GM19324 (cell line): Measurements from ENCODE around the gene ALDH1L1.

Source experiments
- ATAC-seq: cut with Tn5 transposase; IDR thresholded peaks from one replicate; pipeline ENCODE4 v1.9.1; 2021; ENCODE audit warnings: mild to moderate bottlenecking, moderate library complexity; ENCODE audit not compliant: unreplicated experiment, low FRiP score

The ALDH1L1 gene

DNA sequence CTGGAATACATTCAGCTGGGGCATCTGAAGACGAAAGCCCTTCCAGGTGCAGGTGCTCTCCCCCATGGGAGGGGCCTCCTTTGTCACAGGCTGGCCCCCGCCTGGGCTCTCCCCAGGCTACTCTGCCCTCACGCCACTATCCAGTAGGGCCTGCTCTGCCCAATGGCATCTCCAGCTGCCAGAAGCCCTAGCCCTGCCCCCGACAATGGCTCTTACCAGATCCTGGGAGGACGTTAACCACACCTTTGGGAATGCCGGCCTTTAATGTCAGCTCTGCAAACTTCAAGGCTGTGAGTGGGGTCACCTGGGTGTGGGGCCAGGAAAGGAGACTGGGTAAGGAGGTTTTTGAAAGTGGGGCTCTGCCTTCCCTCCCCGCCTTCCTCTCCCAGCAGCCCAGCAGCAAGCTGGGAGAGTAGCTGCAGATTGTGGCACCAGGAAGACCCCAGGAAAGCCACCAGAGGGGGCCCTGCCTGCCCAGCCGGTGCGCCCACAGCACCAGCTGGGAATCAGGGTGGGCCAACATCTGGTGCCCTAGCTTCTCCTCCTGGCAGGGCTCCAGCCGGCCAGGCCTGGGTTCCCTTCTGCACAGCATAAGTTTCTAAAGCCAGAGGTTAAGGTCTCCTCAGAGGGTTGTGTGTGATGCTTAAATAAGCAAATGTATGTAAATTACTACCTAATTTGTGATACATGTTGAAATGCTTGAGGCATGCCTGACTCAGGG, 56.1 kb downstream of the ALDH1L1 start:
- no peak for ATAC-seq

DNA sequence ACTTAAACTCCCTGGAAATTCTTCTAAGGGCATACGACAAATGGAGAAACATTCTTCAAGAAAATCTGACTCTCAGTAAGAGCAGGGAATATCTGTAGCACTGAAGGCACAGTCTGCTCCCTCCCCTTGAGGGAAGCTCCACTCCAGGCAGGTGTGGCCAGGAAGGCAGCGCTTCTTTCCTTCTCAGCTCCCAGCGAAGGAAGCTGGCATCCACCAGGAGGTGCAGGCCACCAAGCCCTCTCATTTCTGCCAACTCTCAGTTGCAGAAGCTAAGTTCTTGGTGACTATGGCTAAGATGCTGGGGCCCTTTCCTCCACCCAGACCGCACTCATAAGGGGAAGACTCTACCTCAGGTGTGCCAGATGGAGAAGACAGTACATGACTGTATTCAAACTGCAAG, 58.8 kb downstream of the ALDH1L1 start:
- ATAC-seq, result no peak

DNA sequence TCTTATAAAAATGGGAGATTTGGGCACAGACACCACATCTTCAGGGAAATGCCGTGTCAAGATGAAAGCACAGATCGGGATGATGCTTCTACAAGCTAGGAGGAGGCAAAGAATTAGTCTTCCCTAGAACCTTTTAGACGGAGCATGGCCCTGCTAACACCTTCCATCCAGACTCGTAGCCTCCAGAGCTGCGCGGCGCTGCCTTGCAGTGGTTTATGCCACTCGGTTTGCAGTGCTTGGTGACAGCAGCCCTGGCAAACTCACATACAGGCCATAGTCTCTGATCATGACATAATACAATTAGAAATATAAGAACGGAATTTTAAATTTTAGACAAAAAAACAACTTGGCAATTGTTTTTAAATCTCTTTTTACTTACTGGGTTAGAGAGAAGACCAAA, 59.3 kb downstream of the ALDH1L1 start:
- no peak for ATAC-seq

DNA sequence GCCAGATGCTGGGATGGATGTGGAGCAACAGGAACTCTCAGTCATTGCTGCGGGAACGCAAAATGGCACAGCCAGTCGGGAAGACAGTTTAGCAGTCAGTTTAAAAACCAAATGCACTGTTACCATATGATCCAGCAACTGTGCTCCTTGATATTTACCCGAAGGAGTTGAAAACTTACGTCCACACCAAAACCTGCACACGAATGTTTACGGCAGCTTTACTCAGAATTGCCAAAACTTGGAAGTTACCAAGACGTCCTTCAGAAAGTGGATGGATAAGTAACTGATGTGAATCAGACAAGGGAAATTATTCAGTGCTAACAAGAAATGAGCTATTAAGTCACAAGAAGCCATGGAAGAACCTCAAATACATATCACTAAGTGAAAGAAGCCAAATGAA, 60.4 kb downstream of the ALDH1L1 start:
- ATAC-seq, result no peak

DNA sequence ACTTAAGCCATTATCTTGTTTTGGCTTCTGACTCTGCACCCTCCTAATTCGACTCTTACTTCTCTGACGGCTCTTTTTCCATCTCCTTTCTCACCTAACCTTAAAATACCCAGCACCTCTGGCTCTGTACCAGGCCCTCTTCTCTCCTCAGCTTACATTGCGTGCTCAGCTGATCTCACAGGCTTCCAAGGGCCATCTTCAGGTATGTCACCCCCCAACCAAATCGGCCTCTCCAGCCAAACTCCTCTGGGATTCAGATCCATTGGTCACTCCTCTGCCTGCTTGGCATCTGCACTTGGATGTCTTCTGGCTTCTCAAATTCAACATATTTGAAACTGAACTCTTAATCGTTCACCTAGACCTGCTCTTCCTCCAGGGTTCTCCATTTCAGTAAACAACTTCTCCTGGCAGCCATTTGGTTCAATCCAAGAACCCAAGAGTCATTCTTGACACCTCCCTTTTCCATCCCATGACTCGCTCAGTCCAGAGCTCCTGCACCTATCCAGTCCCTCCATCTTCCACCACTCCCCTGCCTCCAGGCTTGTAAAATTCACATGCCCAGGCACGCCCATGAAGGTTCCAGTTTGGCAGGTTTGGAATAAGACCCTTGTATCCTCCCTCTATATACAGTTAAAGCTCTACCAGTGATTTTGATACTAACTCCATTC, 61.2 kb downstream of the ALDH1L1 start:
- ATAC-seq, result no peak

DNA sequence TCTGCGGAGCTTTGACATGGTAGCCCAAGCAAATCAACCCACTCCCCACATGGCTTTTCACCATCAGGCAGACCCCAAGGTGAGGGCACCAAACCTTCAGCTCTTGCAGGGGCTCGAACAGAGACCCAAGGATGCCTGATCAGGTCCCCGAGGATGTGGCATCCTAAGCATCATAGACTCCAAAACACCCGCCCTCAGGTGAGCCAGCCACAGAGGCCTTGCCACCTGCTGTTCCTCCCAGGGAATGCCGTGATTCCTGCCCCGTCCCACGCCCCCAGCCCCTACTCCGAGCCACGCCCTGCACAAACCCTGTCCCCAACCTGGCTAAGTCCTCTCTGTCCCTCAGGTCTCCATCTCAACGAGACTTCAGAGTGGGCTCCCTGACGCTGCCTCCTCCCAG, 61.8 kb downstream of the ALDH1L1 start:
- no peak for ATAC-seq

DNA sequence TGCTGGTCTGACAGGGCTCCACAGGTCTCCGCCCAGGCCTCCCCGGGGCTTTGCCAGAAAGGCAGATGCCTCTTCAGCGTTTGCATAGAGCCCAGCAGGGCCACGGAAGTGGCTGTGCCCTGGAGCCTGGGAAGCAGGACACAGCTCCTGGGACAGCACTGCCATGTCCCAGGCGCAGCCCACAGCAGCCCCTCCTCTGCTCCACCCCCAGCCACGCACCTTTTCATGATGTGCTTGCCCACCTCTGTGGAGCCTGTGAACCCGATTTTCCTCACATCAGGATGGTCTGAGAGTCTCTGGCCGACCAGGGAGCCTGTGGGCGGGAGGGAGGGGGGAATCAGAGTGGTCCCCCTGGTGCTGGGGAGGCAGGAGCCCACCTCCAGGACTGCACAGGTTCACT, 62.6 kb downstream of the ALDH1L1 start:
- no peak for ATAC-seq

DNA sequence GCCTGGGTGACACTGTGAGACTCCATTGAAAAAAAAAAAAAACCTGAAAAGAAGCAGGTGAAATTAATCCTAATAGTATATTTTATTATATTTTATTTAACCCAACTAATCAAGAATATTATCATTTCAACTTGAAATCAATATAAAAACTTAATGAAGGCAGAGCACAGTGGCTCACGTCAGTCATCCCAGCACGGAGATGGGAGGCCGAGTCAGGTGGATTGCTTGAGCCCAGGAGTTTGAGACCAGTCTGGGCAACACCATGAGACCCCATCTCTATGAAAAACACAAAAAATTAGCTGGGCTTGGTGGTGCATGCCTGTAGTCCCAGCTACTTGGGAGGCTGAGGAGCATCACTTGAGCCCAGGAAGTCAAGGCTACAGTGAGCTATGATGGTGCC, 63.2 kb downstream of the ALDH1L1 start:
- ATAC-seq, result no peak

DNA sequence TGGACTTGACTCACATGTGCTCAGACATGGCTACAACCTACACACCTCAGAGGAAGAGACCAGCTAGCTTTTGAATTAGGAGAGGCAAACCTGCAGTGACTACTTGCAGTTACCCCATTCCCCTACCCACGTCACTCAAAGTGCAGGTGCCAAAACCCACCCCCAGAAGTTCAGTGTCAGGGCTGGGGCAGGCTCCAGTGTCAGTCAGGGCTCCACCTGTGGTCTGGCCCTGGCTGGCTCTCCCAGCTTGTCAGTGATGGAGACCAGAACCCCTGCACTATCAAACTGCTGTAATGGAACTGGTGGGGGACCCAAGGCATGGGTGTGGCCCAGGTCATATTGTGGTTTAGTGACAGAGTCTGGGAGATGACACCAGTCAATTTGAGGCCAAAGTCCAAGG, 63.9 kb downstream of the ALDH1L1 start:
- ATAC-seq, result no peak

DNA sequence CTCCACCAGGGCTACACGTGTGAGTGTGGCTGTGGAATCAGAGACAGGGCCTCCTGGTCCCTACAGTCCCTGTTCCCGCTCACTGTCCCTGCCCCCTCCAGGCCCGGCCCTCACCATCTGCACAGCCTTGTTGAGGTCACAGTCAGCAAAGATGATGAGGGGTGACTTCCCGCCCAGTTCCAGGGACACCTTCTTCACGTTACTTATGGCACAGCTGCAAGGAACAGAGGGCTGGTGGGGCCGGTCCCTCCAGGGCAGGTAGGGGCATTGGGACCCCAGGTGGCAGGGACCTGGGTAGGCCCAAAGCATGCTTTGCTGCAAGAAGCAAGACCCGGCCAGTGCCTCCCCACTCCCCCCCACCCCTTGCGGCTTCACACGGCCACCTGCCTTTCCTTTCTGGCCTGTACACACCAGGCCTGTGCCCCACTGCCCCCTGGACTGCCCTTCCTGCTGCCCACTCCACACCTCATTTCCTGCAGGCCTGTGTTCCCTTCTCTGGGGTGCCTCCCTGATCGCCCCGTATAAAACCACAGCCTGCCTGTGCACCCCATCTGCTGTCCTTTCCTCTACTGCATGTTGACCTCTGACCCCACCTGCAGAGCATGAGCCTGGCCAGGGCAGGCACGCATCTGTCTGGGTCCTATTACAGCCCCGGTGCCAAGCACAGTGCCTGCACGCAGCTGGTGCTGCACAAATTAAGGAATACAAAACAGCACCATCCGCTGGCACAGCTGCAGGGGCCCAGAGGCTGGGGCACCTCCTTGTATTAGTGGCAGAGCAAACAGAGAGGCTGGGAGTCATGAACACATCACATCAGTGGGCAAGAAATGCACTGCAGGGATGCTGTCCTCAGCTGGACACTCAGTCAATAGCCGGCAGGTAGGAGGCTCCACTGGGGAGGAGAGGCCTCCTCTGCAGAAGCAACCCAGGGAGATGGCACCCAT, 65.7 kb downstream of the ALDH1L1 start:
- ATAC-seq, result no peak

DNA sequence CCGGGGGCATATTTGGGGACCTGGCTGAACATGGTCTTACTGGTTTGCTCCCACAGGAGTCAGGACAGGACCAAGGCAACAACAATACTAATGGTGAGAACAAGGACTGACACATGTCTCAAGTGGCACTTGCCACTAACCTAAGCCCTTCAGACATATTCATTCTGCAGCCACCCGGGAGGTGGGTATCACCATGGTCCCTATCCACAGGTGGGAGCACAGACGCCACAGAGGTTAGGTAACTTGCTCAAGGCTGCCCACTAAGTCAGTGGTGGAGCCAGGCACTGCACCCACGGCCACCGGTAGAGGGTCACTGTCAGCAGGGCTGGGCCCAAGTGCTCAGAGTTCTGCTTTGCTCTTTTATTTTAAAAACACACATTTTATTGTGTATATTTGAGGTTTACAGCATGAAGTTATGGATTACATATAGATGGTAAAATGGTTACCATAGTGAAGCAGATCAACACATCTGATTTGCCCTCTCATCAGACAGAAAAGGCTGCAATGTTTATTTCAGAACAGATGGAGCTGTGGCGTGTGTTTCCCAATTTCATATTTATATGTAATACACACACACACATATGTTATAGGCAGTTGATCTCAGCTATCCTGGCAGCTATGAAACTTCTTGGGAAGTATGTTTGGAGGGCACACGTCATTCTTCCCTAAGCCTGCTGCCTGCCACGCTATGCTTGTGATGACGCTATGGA, 66.5 kb downstream of the ALDH1L1 start:
- ATAC-seq, result no peak

DNA sequence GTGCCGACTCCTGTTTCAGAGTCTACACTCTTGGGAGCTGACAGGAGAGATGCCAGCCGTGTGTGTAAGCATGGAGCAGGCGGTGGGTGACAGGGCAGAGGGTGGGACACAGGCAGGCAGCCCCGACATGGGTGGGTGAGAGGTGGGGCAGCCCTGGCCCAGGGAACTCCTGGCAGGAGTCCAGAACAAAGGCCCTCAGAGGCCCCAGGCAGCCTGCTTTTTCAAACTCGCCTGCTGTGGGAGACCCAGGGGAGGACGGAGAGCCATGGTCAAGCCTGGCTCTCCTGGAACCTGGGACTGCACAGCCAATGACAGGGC, 67.2 kb downstream of the ALDH1L1 start:
- ATAC-seq, result no peak

DNA sequence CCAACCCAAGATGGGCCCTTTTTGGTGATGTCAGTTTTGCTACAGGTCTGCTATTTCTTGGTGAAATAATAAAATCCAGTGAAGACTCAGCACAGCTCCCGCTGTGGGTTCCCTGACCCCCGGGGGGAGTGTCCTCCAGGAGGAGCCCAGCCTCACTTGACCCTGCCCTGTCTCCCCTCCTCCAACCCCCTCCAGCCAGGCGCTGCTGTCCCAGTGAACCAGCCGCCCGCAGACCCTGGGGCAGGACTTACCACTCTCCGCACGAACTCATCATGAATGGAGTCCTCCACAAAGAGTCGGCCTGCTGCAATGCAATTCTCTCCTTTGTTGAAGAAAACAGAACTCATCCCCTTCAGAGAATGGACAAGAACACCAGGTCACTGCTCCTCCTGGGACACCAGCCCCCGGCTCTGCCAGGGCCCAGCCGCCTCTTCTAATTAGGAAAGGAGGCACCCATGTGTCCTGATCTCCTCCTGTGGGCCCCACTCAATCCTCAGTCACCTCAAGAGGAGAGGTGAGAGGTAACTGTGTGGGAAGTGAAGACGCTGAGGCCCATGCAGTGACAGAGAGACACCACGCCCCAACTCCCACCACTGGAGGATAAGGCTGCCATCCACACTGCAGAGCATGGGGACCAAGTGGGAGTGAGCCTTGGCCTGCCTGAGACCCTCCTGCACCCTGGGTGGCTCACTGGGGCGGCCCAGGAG, 67.7 kb downstream of the ALDH1L1 start:
- no peak for ATAC-seq

DNA sequence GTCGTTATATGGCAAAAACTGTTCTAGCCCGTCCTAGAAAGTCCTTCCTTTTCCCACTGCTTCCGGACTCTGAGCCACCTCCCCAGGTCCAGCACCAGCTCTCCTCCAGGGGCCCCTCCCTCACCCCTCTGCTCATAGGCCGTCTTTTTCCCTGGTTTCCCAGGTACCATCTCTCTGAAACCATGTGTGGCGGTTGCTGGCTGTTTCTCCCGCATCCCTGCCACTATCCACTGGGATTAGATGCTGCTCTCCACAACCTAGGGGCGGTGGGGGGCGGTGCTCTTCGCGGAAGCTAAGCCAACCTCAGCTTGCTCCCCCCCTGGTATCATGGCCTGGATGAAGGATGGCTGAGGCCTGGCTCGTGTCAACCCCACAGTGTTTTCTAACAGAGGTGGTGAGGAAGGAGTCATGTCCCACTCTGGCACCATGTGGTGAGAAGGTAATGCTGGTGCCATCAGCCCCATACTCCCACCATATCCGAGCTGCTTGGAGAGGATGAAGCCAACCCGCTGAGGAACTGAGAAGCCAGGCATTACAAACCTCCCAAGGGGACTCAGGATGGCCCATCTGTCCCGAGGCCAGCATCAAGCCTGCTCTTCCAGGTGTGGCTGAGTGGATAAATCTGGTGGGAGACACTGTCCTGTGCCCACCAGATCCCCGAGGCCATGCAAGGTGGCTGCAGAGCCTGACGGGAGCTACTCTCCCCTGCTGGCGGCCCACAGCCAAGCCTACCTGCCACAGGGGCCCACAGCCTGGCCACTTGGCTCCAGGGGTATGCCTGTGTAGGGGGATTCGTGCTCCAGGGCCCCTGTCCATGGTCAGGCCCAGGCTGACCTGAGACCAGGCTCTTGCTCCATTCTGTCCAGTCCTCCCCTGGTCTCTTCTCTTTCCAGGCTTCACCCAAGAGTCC, 68.6 kb downstream of the ALDH1L1 start:
- ATAC-seq, result no peak

DNA sequence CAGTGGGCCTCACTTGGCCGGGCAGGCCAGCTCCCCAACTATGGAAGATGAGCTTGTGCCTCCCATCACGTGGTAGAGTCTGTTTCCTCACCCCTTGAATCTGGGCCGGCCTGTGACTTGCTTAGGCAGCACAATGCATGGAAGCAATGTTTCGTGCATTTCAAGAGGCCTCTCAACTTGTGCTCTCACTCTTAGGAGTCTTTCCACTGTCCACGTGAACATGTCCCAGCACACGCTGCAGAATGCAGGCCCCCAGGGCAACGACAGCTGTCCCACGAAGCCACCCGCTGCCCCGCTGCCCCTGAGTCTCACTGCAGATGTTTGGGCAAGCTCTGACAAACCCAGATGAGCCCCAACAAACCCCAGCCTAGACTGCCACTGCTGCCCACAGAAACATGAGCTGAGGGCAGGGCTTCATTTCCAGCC, 69.2 kb downstream of the ALDH1L1 start:
- no peak for ATAC-seq

DNA sequence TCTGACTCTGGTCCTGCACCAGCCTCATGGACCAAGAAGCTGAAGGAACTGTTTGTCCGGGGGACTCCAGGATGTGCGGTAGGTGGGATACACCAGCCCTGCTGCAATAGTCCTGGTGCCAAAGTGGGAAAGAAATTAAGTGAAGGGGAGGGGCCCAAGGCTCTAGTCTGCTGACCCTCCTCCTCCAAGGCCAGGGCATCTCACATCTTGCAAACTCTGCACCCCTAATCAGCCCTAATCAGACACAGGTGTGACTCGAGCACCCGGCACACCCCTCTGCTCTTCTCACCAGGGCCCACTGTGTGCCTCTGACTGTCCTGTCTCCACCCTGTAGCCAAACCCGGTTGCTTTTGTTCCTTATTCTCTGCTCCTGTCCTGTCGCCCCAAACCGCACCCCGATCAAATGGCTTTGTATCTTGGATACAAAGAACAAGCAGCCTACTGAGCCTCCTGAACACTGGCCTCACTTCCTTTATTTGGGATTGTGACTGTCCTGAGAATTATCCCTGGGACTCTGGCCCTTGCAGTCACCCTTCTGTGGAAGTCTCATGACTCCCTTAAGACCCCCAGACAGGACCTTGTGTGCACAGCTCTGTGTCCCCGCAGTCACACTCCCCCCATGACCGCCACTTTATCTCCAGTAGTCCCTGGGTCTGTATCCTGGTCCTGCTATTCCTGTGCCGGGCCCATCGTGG, 69.8 kb downstream of the ALDH1L1 start:
- ATAC-seq, result no peak

DNA sequence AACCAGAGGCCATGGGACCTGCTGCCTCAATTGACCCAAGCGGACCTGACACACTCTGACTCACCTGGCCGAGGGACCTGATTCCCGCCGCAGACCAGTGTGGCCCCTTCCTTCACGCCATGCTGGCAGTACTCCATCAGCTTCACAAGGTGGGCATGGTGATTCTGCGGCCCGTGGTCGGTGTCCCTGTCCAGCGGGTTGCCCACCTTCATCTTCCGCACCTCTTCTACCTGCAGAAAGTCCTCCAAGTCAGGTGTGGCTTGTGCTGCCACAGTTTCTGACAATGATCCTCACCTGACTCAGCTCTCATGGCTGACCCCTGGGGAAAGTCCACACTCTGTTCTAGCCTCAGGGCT, 70.5 kb downstream of the ALDH1L1 start:
- ATAC-seq, result no peak

DNA sequence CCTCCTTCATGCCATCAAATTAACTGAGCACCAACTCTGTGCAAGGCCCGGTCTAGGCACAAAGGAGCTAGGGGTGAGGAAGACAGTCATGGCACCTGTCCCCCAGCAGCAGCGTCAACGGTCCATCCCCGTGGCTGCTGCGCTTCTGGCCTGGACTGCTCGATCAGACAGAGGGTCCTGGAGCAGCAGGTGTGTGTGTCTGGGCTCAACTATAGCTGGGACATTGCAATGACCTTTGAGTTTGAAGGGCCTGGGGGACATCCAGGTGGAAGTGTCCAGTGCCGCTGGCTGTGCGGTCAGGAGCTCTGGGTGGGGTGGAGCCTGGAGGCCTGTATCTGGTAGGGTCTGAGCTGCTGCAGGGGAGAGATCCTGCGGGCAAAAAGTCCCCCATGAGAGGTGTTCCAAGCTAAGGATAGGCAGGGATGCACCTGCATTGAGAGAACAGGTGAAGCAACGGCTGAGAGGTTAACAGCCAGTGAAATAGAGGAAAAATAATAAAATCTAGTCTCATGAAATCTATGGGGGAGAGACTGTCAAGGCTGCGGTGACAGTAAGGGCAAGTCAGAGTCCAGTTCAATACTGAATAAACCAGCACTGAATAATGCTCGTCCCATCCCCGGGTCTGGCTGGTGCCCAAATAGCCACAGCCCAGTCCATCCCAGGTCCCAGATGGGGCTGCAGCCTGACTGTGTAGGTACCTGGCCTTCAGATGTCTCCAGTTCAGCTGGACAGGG, 71.1 kb downstream of the ALDH1L1 start:
- no peak for ATAC-seq
